OCI-LY1 (cell line): ENCODE data around the gene NCF2.

Experiments used
- H2AFZ ChIP-seq: fragments of 200-600 bp; sonication (generic), shearing (Covaris generic); 2 replicates; pipeline ENCODE4 v1.6.0; 2014; ENCODE audit warnings: antibody characterized with exemption, mild to moderate bottlenecking, low read length
- H3F3A ChIP-seq: fragments of 200-600 bp; sonication (generic), shearing (Covaris generic); 2 replicates; pipeline ENCODE4 v1.6.0; 2014; ENCODE audit warnings: mild to moderate bottlenecking, antibody characterized with exemption, low read length, moderate library complexity; ENCODE audit not compliant: insufficient read depth
- H3K27ac ChIP-seq: fragments of 200-600 bp; sonication (generic); 2 replicates; pipeline ENCODE4 v1.5.1; 2014; ENCODE audit warnings: low read length, mixed run types, mild to moderate bottlenecking, low read depth; ENCODE audit not compliant: poor library complexity, severe bottlenecking
- H3K27me3 ChIP-seq: fragments of 200-600 bp; sonication (generic); 2 replicates; pipeline ENCODE4 v1.6.0; 2014; ENCODE audit warnings: antibody characterized with exemption, mild to moderate bottlenecking, low read length, moderate library complexity; ENCODE audit not compliant: insufficient read depth
- H3K36me3 ChIP-seq: fragments of 200-600 bp; sonication (generic); 2 replicates; pipeline ENCODE4 v1.6.1; 2014; ENCODE audit warnings: mild to moderate bottlenecking, antibody characterized with exemption, low read length, moderate library complexity, mixed read lengths; ENCODE audit not compliant: insufficient read depth
- H3K4me1 ChIP-seq: fragments of 200-600 bp; sonication (generic); 2 replicates; pipeline ENCODE4 v1.5.1; 2014; ENCODE audit warnings: mild to moderate bottlenecking, low read length, moderate library complexity; ENCODE audit not compliant: insufficient read depth, severe bottlenecking
- H3K4me2 ChIP-seq: fragments of 200-600 bp; sonication (generic), shearing (Covaris generic); 2 replicates; pipeline ENCODE4 v1.6.1; 2014; ENCODE audit warnings: low read length
- H3K4me3 ChIP-seq: fragments of 200-600 bp; sonication (generic); 2 replicates; pipeline ENCODE4 v1.5.1; 2014; ENCODE audit warnings: low read length, low read depth, mild to moderate bottlenecking, mixed read lengths; ENCODE audit not compliant: poor library complexity, severe bottlenecking
- H3K79me2 ChIP-seq: fragments of 200-600 bp; shearing (Covaris generic); 2 replicates; pipeline ENCODE4 v1.6.1; 2016; ENCODE audit warnings: mixed run types, low read length, mixed read lengths; ENCODE audit not compliant: insufficient read depth
- H3K9ac ChIP-seq: fragments of 200-600 bp; sonication (generic), shearing (Covaris generic); 2 replicates; pipeline ENCODE4 v1.6.1; 2014; ENCODE audit warnings: mild to moderate bottlenecking, low read length, mixed read lengths
- H3K9me2 ChIP-seq: fragments of 200-600 bp; sonication (generic), shearing (Covaris generic); 2 replicates; pipeline ENCODE4 v1.6.1; 2014; ENCODE audit warnings: low read depth, mild to moderate bottlenecking, low read length, mixed read lengths
- H3K9me3 ChIP-seq: fragments of 200-600 bp; shearing (Covaris generic); 2 replicates; pipeline ENCODE4 v1.6.1; 2014; ENCODE audit warnings: low read length, mixed read lengths
- H4K20me1 ChIP-seq: fragments of 200-600 bp; sonication (generic), shearing (Covaris generic); 2 replicates; pipeline ENCODE4 v1.6.0; 2016; ENCODE audit warnings: mild to moderate bottlenecking, low read length; ENCODE audit not compliant: insufficient read depth
- CTCF ChIP-seq: fragments of 200-600 bp; sonication (generic), shearing (Covaris generic); IDR thresholded peaks from 2 replicates; pipeline ENCODE4 v1.5.1; 2017; ENCODE audit warnings: mild to moderate bottlenecking, antibody characterized with exemption, low read length, moderate library complexity, mixed read lengths
- EZH2 ChIP-seq: fragments of 200-600 bp; sonication (generic), shearing (Covaris generic); IDR thresholded peaks from 2 replicates; pipeline ENCODE4 v1.8.0; 2017; ENCODE audit warnings: borderline replicate concordance, mixed run types, mild to moderate bottlenecking, antibody characterized with exemption, low read length, moderate library complexity, mixed read lengths

The NCF2 gene

GRCh38 chr1:183589384-183589783 lies 875 bp downstream of the NCF2 start:
- H2AFZ ChIP-seq, result no peak overlapping the region
- H3K4me2 ChIP-seq, result no peak overlapping the region
- H3K4me1 ChIP-seq, result peaks cover 6% of the 10 kb centered on the region
- no peaks in the 10 kb centered on the region for H3K9me3 ChIP-seq
- no peaks in the 10 kb centered on the region for H3F3A ChIP-seq
- no peak overlapping the region for H3K9ac ChIP-seq
- no peaks in the 10 kb centered on the region for H3K79me2 ChIP-seq
- no peaks in the 10 kb centered on the region for H3K27me3 ChIP-seq
- no peak overlapping the region for H3K27ac ChIP-seq
- H3K36me3 ChIP-seq, result no peaks in the 10 kb centered on the region
- TF ChIP-seq CTCF (no peak), EZH2 (no peak)
- no peak overlapping the region for H3K4me3 ChIP-seq
- H3K9me2 ChIP-seq, result no peaks in the 10 kb centered on the region
- no peaks in the 10 kb centered on the region for H4K20me1 ChIP-seq

DNA sequence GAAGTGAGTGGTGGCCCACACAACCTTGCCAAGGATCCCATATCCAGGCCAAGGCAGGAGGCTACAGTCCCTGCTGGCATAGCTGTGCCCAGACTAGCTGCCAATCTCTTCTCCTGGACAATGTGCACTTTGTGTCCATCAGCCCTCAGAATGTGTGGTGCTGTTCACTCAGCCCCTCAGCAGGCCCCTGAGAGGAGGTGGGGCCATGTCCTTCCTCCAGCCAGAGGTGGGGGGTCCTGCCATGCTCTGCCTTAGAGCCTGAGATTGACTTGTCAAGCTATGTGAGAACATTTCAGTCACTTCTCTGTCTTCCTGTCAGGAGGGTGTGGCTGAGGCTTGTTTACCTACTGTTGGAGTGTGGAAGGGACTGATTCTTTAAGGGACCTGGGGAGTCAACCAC lies 1.4 kb downstream of the NCF2 start:
- Histone ChIP-seq H3K9me3 (no peaks in the 10 kb centered on the region), H3K36me3 (no peaks in the 10 kb centered on the region), H2AFZ (no peak overlapping the region), H3K79me2 (no peaks in the 10 kb centered on the region), H3K4me1 (peaks cover 6% of the 10 kb centered on the region), H3K9me2 (no peaks in the 10 kb centered on the region), H3K9ac (no peak overlapping the region), H3K27ac (no peak overlapping the region), H3F3A (no peaks in the 10 kb centered on the region), H4K20me1 (no peaks in the 10 kb centered on the region), H3K4me3 (no peak overlapping the region), H3K4me2 (no peak overlapping the region), H3K27me3 (no peaks in the 10 kb centered on the region)
- TF ChIP-seq EZH2, result no peak
- no peak for TF ChIP-seq CTCF

DNA sequence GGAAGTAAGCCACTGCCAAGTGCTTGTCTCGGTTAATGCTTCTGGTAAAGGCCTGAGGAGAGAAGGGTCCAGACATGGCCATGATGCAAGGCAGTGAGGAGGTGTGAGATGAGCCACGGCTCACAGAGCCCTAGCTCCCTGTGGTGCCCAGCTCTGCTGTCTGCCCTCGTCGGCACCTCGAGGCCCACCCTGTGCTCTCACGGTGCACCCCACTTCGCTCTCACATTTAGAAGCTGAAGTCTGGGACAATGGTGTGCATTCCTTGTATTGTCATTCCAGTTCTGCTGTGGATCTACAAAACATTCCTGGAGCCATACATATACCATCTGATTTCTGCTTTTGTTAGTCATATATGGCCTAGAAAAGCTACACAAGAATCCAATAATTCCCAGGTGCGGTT lies 3.3 kb downstream of the NCF2 start:
- no peak overlapping the region for H2AFZ ChIP-seq
- H3K9me2 ChIP-seq, result no peaks in the 10 kb centered on the region
- H3K9ac ChIP-seq, result no peak overlapping the region
- H3F3A ChIP-seq, result no peaks in the 10 kb centered on the region
- H4K20me1 ChIP-seq, result no peaks in the 10 kb centered on the region
- no peak for TF ChIP-seq EZH2
- no peak for TF ChIP-seq CTCF
- no peaks in the 10 kb centered on the region for H3K27me3 ChIP-seq
- no peaks in the 10 kb centered on the region for H3K79me2 ChIP-seq
- H3K36me3 ChIP-seq, result no peaks in the 10 kb centered on the region
- H3K4me1 ChIP-seq, result peaks cover 6% of the 10 kb centered on the region
- no peak overlapping the region for H3K4me2 ChIP-seq
- no peak overlapping the region for H3K27ac ChIP-seq
- H3K4me3 ChIP-seq, result no peak overlapping the region
- H3K9me3 ChIP-seq, result no peaks in the 10 kb centered on the region
